OCI-LY1 (cell line): ENCODE results near the gene CAMK4.

ENCODE experiments used
- H2AFZ ChIP-seq: fragments of 200-600 bp; sonication (generic), shearing (Covaris generic); 2 replicates; pipeline ENCODE4 v1.6.0; 2014; ENCODE audit warnings: antibody characterized with exemption, mild to moderate bottlenecking, low read length
- H3F3A ChIP-seq: fragments of 200-600 bp; sonication (generic), shearing (Covaris generic); 2 replicates; pipeline ENCODE4 v1.6.0; 2014; ENCODE audit warnings: mild to moderate bottlenecking, antibody characterized with exemption, low read length, moderate library complexity; ENCODE audit not compliant: insufficient read depth
- H3K27ac ChIP-seq: fragments of 200-600 bp; sonication (generic); 2 replicates; pipeline ENCODE4 v1.5.1; 2014; ENCODE audit warnings: low read length, mixed run types, mild to moderate bottlenecking, low read depth; ENCODE audit not compliant: poor library complexity, severe bottlenecking
- H3K27me3 ChIP-seq: fragments of 200-600 bp; sonication (generic); 2 replicates; pipeline ENCODE4 v1.6.0; 2014; ENCODE audit warnings: antibody characterized with exemption, mild to moderate bottlenecking, low read length, moderate library complexity; ENCODE audit not compliant: insufficient read depth
- H3K36me3 ChIP-seq: fragments of 200-600 bp; sonication (generic); 2 replicates; pipeline ENCODE4 v1.6.1; 2014; ENCODE audit warnings: mild to moderate bottlenecking, antibody characterized with exemption, low read length, moderate library complexity, mixed read lengths; ENCODE audit not compliant: insufficient read depth
- H3K4me1 ChIP-seq: fragments of 200-600 bp; sonication (generic); 2 replicates; pipeline ENCODE4 v1.5.1; 2014; ENCODE audit warnings: mild to moderate bottlenecking, low read length, moderate library complexity; ENCODE audit not compliant: insufficient read depth, severe bottlenecking
- H3K4me2 ChIP-seq: fragments of 200-600 bp; sonication (generic), shearing (Covaris generic); 2 replicates; pipeline ENCODE4 v1.6.1; 2014; ENCODE audit warnings: low read length
- H3K4me3 ChIP-seq: fragments of 200-600 bp; sonication (generic); 2 replicates; pipeline ENCODE4 v1.5.1; 2014; ENCODE audit warnings: low read length, low read depth, mild to moderate bottlenecking, mixed read lengths; ENCODE audit not compliant: poor library complexity, severe bottlenecking
- H3K79me2 ChIP-seq: fragments of 200-600 bp; shearing (Covaris generic); 2 replicates; pipeline ENCODE4 v1.6.1; 2016; ENCODE audit warnings: mixed run types, low read length, mixed read lengths; ENCODE audit not compliant: insufficient read depth
- H3K9ac ChIP-seq: fragments of 200-600 bp; sonication (generic), shearing (Covaris generic); 2 replicates; pipeline ENCODE4 v1.6.1; 2014; ENCODE audit warnings: mild to moderate bottlenecking, low read length, mixed read lengths
- H3K9me2 ChIP-seq: fragments of 200-600 bp; sonication (generic), shearing (Covaris generic); 2 replicates; pipeline ENCODE4 v1.6.1; 2014; ENCODE audit warnings: low read depth, mild to moderate bottlenecking, low read length, mixed read lengths
- H3K9me3 ChIP-seq: fragments of 200-600 bp; shearing (Covaris generic); 2 replicates; pipeline ENCODE4 v1.6.1; 2014; ENCODE audit warnings: low read length, mixed read lengths
- H4K20me1 ChIP-seq: fragments of 200-600 bp; sonication (generic), shearing (Covaris generic); 2 replicates; pipeline ENCODE4 v1.6.0; 2016; ENCODE audit warnings: mild to moderate bottlenecking, low read length; ENCODE audit not compliant: insufficient read depth
- CTCF ChIP-seq: fragments of 200-600 bp; sonication (generic), shearing (Covaris generic); IDR thresholded peaks from 2 replicates; pipeline ENCODE4 v1.5.1; 2017; ENCODE audit warnings: mild to moderate bottlenecking, antibody characterized with exemption, low read length, moderate library complexity, mixed read lengths
- EZH2 ChIP-seq: fragments of 200-600 bp; sonication (generic), shearing (Covaris generic); IDR thresholded peaks from 2 replicates; pipeline ENCODE4 v1.8.0; 2017; ENCODE audit warnings: borderline replicate concordance, mixed run types, mild to moderate bottlenecking, antibody characterized with exemption, low read length, moderate library complexity, mixed read lengths

CAMK4 gene

GRCh38 chr5:111243318-111243717 is 19.1 kb downstream of the CAMK4 start:
- TF ChIP-seq CTCF: no peak
- no peak for TF ChIP-seq EZH2
- peak overlapping the region; percentile 33; the same call in 1 of the 2 replicates for H3K4me2 ChIP-seq
- H3K9ac ChIP-seq: no peak overlapping the region; the same call in 1 of the 2 replicates
- H3K9me2 ChIP-seq: no peaks in the 10 kb centered on the region
- no peak overlapping the region for H3K4me3 ChIP-seq
- H3K4me1 ChIP-seq: peaks cover 94% of the 10 kb centered on the region
- peaks cover 89% of the 10 kb centered on the region for H3K79me2 ChIP-seq
- H3K27me3 ChIP-seq: no peaks in the 10 kb centered on the region
- H4K20me1 ChIP-seq: no peaks in the 10 kb centered on the region
- peaks cover 27% of the 10 kb centered on the region; the same call in 1 of the 2 replicates for H3K36me3 ChIP-seq
- H3K27ac ChIP-seq: peak overlapping the region; percentile 67
- H3F3A ChIP-seq: no peaks in the 10 kb centered on the region
- H3K9me3 ChIP-seq: no peaks in the 10 kb centered on the region
- no peak overlapping the region for H2AFZ ChIP-seq

- Histone ChIP-seq H3K9me2 (no peaks in the 10 kb centered on the region), H2AFZ (no peak overlapping the region), H3K36me3 (peaks cover 27% of the 10 kb centered on the region; the same call in 1 of the 2 replicates), H3K27ac (peak overlapping the region; percentile 73), H3K4me2 (peak overlapping the region; percentile 27), H3K27me3 (no peaks in the 10 kb centered on the region), H3K4me1 (peaks cover 92% of the 10 kb centered on the region), H3K9ac (no peak overlapping the region), H3K4me3 (no peak overlapping the region), H4K20me1 (no peaks in the 10 kb centered on the region), H3K79me2 (peaks cover 89% of the 10 kb centered on the region), H3K9me3 (no peaks in the 10 kb centered on the region), H3F3A (no peaks in the 10 kb centered on the region)
- TF ChIP-seq EZH2 (no peak), CTCF (no peak)
Measured at GRCh38 chr5:111245654-111246053, 21.5 kb downstream of the CAMK4 start.

- H3K79me2 ChIP-seq: peaks cover 90% of the 10 kb centered on the region
Measured at GRCh38 chr5:111246459-111246858, 22.3 kb downstream of the CAMK4 start.

More at GRCh38 chr5:111246459-111246858, 22.3 kb downstream of the CAMK4 start:
- no peaks in the 10 kb centered on the region for H3F3A ChIP-seq
- peak overlapping the region; percentile 27; the same call in 1 of the 2 replicates for H3K4me2 ChIP-seq
- peaks cover 92% of the 10 kb centered on the region for H3K4me1 ChIP-seq
- no peak for TF ChIP-seq EZH2
- no peak for TF ChIP-seq CTCF
- no peaks in the 10 kb centered on the region for H3K9me3 ChIP-seq
- no peaks in the 10 kb centered on the region for H3K9me2 ChIP-seq
- peak overlapping the region; percentile 73 for H3K27ac ChIP-seq
- H3K4me3 ChIP-seq: no peak overlapping the region
- H3K27me3 ChIP-seq: no peaks in the 10 kb centered on the region
- H4K20me1 ChIP-seq: no peaks in the 10 kb centered on the region
- no peak overlapping the region for H2AFZ ChIP-seq
- peaks cover 27% of the 10 kb centered on the region; the same call in 1 of the 2 replicates for H3K36me3 ChIP-seq
- no peak overlapping the region for H3K9ac ChIP-seq
